Right kidney (tissue), 1 donor: ENCODE data around the gene BASP1.
"Not testable (repeated sequence)": the region's sequence is repeated elsewhere in the genome, so short reads cannot be mapped to it uniquely, and the experiment has no call there.

Source experiments
- DNase-seq: peaks from one replicate; pipeline ENCODE4 v3.0.0-alpha.2; 2016

Gene BASP1

DNA sequence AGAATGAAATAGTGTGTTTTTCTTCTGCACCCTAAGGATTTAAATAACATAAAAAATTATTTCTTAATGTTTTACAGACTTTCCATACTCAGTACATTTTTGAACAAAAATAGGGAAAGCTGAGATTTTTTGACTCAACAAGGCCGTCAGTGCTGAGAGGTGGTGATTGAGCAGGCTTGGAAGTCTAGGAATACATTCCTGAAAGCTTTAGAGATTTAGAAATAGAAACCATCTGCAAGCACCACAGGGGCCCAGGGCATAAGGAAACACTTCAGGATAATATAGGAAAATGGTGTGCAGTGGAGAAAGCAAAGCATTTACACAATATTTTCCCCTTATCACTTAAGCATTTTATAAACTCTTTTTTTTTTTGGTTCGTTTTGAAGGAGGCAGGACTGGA, 5.2 kb downstream of the BASP1 start:
- no peak for DNase-seq

- DNase-seq, result no peak
These were observed 6.1 kb downstream of the BASP1 start for GRCh38 chr5:17223367-17224185.

DNA sequence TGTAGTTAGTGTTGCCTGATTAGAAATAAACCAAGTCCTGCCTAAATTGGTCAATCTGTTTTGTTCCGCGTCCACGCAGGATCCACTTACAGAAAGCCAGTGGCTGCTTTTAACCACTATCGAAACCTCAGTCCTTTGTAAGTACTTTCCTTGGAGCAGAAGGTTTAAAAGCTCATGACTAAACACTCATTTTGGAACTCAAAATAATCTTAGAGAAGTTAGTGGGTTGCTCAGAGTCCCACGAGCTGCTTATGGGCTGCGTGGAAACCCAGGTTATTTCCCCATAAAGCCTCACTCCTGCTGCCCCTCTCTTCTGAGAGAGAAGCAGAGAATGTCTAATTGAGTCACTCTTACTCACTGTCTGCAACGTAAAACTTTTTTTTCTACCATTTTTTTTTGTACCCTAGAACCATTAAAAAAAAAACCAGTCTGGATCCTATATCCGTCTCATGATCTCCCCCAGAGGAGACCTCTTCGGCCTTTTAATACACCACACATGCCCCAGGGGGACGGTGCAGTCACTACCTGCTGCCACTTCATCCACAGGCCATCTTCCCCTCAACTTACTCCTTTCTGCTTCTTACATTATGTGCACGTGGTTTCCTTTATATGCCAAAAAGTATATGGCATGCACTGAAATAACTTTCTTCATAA, 7.6 kb downstream of the BASP1 start:
- DNase-seq, result no peak

- DNase-seq, result no peak
These were observed 8.1 kb downstream of the BASP1 start for GRCh38 chr5:17225520-17225919.

- DNase-seq, result no peak
These were observed 10.4 kb downstream of the BASP1 start for GRCh38 chr5:17227868-17228267.

DNA sequence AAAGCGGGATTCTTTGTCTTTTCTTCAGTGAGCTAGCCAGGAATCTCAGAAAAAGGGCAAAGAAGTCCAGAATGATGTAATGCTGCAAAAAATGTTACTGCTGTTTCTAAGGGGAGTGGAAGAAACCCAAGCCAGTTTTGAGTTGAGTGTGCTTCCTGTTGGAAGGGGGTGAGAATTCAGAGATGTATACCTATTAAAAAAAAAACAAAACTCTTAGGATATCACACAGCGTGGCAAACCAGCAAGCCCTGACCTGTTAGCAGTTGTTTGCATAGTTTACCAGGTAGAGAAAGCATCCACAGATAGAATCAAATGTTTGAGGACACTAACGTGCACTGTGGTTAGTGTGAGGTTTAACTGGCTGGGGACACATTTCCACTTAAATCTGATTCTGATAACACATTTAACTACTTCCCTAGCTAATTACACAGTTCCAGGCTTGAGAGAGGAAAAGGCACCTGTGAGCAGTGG, 11.4 kb downstream of the BASP1 start:
- DNase-seq, result no peak

- no peak for DNase-seq
These were observed 11.9 kb downstream of the BASP1 start for GRCh38 chr5:17229313-17229712.

GRCh38 chr5:17230191-17230590, 12.8 kb downstream of the BASP1 start:
- DNase-seq, result no peak

GRCh38 chr5:17230808-17231525, 13.5 kb downstream of the BASP1 start:
- DNase-seq, result no peak

GRCh38 chr5:17232405-17232804, 15.0 kb downstream of the BASP1 start:
- DNase-seq, result no peak

GRCh38 chr5:17233488-17233887, 16.1 kb downstream of the BASP1 start:
- no peak for DNase-seq

- DNase-seq, result no peak
These were observed 16.9 kb downstream of the BASP1 start for GRCh38 chr5:17234374-17234773.

DNA sequence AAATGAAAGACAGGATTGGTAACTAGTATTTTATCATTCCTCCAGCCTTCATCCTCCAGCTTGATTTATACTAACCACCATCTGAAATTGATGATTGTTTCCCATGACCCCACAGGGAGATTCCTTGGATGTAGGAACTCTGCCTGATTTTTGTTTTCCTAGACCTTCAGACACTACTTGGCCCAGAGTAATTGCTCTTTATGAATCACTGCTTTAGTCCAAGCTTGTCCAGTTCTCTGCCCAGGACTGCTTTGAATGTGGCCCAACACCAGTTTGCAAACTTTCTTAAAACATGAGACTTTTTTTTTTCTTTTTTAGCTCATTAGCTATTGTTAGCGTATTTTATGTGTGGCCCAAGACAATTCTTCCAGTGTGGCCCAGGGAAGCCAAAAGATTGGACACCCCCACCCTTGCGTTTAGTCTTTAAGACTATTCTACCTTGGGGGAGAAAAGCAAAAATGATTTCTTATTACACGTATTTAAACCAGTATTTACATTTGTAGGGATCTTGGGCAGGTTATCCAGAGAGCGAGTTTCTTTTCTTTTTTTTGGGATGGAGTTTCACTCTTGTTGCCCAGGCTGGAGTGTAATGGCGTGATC, 18.4 kb downstream of the BASP1 start:
- no peak for DNase-seq

DNA sequence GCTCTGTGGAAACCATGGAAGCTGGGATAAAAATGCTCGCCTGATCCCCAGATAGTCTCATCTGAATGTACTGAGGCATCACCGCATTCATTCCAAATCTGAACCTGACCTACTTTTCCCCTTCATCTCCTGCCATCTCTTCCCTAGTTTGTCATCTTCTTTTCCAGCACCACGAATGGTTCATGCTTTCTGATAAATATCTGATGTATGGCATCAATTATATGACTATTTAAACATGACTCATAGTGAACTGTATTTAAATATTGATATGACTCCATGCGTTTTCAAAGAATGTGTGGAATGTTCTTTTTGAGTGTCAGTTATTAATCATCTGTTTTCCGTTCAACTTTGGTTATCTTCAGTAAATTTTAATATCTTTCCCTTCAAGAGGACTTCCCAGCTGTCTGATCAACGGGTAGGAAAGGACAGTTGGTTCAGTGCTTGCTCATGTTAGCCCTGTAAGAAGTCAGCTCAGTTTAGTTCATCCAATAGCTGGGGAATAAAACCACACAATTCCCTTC, 21.1 kb downstream of the BASP1 start:
- DNase-seq, result no peak

- no peak for DNase-seq
These were observed 22.5 kb downstream of the BASP1 start for GRCh38 chr5:17239953-17240352.

DNA sequence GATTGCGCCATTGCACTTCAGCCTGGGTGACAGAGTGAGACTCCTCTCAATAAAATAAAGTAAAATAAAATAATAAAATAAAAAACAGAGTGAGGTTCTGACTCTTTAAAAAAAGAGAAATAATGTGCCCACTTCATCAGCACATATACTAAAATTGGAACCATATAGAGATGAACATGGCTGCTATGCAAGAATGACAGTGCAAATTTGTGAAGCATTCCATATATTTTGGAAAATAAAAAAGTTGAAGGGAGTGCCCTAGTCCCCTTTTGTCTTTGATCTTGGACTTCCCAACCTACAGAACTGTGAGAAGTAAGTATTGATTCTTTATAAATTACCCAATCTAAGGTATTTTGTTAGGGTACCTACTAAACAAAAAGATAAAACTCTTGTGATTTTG, 23.1 kb downstream of the BASP1 start:
- no peak for DNase-seq

DNA sequence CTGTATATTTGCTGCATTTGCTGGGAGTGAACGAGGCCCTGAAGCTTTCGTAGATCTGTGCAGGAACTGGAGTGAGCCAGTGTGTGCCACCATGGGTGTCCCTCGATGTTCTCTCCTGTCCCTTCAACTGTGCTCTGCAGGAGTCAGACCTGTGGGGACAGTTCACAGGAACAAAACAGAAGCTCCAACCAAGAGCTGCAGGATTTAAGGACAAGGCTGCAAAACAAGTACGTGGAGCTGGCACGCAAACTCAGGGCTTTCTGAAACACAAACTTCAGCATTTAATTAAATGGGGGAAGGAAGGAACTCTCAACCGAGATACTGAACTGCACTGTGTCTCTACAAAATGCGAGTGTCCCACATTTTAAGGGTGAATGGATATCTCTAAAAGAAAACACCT, 24.2 kb downstream of the BASP1 start:
- no peak for DNase-seq

DNA sequence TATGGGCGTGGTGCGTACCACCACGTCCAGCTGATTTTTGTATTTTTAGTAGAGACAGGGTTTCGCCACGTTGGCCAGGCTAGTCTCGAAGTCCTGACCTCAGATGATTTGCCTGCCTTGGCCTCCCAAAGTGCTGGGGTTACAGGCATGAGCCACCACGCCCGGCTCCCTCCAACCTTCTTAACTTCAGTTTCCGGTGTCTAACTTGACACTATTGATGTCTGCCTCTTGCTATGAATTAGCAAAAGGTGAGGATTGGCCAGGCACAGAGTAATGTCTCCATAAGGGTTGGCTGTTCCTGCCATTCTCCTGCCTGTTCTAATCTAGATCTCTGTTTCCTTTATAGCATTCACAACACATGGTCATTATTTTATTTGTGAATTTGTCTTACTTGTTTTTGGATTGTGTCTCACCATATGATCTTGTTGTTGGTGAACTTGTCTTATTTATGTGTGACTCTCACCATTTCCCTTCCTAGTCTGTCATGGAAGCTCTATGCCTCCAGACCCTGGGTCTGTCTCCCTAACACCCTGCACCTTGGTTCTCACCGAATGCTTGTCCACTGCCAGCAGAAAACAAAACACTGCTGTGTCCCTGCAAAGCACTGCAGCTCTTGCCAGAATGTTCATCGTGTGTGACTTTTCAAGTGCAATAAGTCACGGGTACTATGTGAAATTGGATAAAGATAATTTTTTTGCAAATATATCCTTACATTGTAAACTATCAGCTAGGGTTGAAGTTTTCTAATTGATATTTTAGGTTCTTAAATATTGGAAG, 26.0 kb downstream of the BASP1 start:
- DNase-seq, result no peak

- no peak for DNase-seq
These were observed 31.7 kb downstream of the BASP1 start for GRCh38 chr5:17249029-17249634.

DNA sequence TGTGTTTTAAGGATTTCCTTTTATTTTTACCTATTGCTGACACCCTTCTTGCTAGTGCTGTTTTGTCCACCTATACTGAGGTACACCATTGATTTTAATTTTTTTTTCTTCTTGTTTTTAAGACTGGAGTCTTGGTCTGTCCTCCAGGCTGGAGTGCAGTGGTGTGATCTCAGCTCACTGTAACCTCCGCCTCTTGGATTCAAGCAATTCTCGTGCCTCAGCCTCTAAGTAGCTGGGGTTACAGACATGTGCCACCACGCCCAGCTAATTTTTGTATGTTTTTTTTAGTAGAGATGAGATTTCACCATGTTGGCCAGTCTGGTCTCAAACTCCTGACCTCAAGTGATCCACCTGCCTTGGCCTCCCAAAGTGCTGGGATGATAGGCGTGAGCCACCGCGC, 32.4 kb downstream of the BASP1 start:
- DNase-seq, result not testable (repeated sequence)

GRCh38 chr5:17252543-17252942, 35.1 kb downstream of the BASP1 start:
- no peak for DNase-seq
